Stimulated activated CD8-positive, alpha-beta memory T cell treated with anti-CD3 and anti-CD28 coated beads, Interleukin-7, amount 100 ng/mL, for 4 hours (primary cell): ENCODE measurements around the gene SLC38A6.

Experiments used
- DNase-seq, 2 donors: peaks; one replicate each; pipeline ENCODE4 v3.0.0-alpha.2; 2020; ENCODE audit warnings: low read depth in 2 of 2

Gene SLC38A6

GRCh38 chr14:60980811-60981632 is at the start of gene SLC38A6, which contains the start of gene TRMT5:
Gene SLC38A6, plus strand, starts transcription at chr14:60981245. Its CDS starts 33 bp downstream, at chr14:60981278.
Gene TRMT5, minus strand, starts transcription at chr14:60981079. Its CDS starts 106 bp downstream, at chr14:60980973.
- peak; percentile 84 to 86 for DNase-seq

GRCh38 chr14:60933920-60934655 is 47.0 kb upstream of the SLC38A6 start:
- DNase-seq: no peak

DNA sequence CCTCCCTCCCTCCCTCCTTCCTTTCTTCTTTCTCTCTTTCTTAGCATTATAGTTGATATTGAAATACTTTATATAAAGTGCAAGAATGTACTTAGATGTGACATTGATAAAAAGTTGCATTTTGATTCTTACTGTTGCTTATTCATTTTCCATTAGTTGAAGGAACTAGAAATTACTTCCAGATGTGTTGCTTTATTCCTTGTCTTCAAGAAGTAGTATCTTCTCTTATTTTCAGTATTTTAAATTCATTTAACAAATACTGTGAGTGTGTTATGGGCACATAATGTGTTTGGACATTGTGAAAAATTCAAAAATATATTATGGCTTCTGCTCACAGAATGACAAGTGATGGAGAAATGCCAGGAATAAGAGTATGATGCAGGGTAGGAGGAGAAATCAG is 45.7 kb upstream of the SLC38A6 start:
- DNase-seq: no peak

GRCh38 chr14:60943637-60944032 is 37.4 kb upstream of the SLC38A6 start:
- no peak for DNase-seq

DNA sequence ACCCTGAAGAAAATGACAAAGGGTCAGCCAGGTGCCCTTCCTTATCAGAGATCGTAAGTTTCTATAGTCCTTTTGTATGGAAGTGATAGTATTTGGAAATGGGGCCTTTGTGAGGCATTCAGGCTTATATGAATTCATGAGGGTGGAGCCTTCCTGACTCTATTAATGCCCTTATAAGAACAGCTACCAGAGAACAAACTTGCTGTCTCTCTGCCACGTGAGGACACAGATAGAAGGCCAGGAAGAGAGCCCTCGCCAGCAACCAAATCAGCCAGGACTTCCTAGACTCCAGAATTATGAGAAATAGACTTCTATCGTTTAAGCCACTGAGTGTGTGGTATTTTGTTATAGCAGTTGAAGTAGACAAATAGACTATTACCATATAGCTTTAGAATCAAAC is 36.8 kb upstream of the SLC38A6 start:
- DNase-seq: no peak

GRCh38 chr14:60945984-60946383 is 35.1 kb upstream of the SLC38A6 start:
- no peak for DNase-seq

- DNase-seq: no peak
Observed at GRCh38 chr14:60946773-60947172, 34.3 kb upstream of the SLC38A6 start.

- no peak for DNase-seq
Observed at GRCh38 chr14:60951776-60952435, 29.1 kb upstream of the SLC38A6 start.

GRCh38 chr14:60956202-60956601 is 24.8 kb upstream of the SLC38A6 start:
- DNase-seq: no peak

DNA sequence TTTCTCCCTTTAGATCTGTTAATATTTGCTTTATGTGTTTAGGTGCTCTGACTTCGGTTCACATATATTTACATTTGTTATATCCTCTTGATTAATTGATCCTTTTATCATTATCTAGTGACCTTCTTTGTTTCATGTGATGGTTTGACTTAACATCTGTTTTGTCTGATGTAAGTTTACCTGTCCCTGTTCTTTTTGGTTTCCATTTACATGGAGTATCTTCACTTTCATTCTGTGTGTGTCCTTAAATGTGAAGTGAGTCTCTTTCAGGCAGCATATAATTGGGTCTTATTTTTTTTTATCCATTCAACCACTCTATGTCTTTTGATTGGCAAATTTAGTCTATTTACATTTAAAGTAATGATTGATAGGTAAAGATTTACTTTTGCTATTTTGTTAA is 24.4 kb upstream of the SLC38A6 start:
- no peak for DNase-seq

DNA sequence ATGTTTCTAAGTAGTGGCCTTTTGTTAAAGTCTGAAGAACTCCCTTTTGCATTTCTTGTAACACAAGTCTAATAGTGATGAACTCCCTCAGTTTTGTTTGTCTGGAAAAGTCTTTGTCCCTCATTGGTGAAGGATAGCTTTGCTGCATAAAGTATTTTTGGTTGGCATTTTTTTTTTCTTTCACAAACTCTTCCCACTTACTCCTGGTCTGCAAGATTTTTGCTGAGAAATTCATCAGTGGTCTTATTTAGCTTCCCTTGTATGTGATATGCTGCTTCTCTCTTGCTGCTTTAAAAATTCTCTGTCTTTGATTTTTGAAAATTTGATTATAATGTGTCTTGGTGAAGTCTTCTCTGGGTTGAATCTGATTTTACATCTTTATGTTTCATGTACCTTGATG is 22.9 kb upstream of the SLC38A6 start:
- no peak for DNase-seq

DNA sequence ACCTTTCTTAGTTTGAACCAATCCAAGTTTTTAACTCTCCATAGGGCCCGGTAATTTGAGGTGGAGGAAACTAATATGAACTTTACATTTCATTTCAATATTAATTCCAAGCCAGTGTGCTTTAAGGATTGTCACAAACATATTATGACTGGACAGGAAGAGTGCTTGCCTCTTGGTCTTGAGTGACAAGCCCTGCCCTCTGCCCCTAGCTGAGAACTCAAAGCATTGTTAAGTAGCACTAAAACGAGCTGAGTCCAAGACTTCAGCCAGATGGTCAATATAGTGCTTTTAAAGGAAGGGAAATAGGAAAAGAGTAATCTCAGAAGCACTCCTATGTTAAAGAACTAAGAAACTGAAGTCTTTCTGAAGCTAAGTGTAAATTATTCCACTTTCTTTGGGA is 17.3 kb upstream of the SLC38A6 start:
- no peak for DNase-seq

GRCh38 chr14:60964904-60965303 is 16.1 kb upstream of the SLC38A6 start:
- DNase-seq: no peak

- DNase-seq: no peak
Observed at GRCh38 chr14:60965402-60965801, 15.6 kb upstream of the SLC38A6 start.

- no peak for DNase-seq
Observed at GRCh38 chr14:60968099-60968498, 12.9 kb upstream of the SLC38A6 start.

- no peak for DNase-seq
Observed at GRCh38 chr14:60968671-60969070, 12.4 kb upstream of the SLC38A6 start.

DNA sequence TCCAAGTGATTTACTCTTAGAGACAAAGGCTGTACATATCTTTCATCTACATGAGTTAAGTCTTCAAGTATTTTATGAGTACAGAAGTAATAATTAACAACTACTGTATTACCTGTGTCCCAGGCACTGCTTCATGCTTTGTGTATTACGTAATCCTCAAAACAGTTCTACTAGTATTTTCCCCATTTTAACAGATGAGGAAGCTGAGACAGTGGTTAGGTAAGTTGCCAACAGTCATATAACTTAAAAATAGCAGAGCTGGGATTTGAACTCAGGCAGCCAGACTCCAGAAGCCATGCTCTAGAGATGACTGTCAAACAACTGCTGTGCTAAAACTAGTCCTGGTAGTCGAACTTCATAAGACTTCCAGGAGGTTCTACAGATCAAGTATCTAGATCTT is 10.9 kb upstream of the SLC38A6 start:
- no peak for DNase-seq

DNA sequence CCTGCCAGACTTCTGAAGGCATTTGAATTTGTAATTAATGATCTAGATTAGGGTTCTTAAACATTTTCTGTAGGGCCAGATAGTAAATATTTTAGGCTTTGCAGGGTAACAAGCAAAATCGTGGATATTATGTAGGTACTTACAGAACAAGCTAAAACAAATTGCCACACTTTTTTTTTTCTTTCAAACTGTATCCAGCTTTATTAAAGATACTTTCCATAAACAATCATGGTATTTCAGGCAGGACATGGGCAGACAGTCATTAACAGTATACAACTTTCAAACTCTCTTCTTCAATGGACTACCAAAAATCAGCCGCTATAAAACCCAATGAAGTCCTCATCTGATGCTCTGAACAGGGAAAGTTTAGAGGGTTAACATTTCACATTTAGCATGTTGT is 9.8 kb upstream of the SLC38A6 start:
- DNase-seq: no peak

- no peak for DNase-seq
Observed at GRCh38 chr14:60972295-60972694, 8.8 kb upstream of the SLC38A6 start.

DNA sequence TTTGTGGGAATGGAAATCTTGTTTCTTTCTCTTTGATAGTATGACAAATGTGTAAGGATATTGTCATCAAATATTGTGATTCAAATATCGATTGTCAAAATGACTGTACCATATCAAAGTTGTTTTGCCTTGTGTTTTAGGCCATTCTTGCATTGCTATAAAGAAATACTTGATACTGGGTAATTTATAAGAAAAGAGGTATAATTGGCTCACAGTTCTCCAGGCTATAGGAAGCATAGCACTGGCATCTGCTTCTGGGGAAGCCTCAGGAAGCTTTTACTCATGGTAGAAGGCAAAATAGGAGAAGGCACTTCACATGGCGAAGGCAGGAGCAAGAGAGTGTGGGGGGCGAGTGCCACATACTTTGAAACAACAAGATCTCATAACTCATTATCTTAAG is 8.0 kb upstream of the SLC38A6 start:
- DNase-seq: no peak

DNA sequence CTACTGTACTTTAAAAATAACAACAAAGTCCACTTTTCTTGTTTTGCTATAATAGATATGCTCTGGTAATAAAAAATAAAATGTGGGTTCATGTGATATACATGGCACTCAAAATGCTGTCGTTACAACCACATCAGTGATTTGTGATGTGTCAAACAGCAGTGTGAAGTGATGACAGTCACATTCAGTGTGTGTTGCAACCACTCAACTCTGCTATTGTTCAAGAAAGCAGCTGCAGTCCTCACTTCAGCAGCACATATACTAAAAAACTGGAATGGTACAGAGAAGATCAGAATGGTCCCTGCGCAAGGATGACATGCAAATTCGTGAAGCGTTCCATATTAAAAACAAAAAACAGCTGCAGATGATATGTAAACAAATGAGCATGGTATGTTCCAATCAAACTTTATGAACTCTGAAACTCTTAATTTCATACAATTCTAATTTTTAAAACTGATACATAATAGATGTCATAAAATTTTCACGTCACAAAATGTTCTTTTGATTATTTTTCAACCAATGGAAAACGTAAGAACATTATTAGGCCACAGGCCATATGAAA is 6.9 kb upstream of the SLC38A6 start:
- DNase-seq: no peak

DNA sequence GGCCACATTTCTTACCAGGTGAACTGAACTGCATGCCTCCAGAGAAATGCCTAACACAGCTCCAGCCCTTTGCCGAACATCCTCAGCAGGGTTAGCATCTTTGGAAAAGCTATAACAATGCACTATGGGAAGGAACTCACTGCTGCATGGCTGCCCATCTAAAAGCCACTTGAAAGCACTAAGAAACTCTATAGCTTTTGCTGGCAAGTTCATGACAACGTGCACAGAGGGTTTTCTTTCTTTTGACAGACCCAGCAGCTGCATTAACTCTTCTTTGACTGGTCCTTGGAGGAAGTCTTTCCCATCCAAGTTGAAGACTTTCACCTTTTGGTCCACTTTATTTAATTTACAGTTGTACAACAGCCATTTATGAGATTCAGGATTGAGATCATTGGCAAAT is 5.5 kb upstream of the SLC38A6 start:
- no peak for DNase-seq
